ENCODE measurements around the gene TUSC2. TPM values are rescaled to one million over a fixed set of nuclear protein-coding genes. Genes with fewer than 3 reads are reported as not detected.
"Not testable (repeated sequence)": the region's sequence is repeated elsewhere in the genome, so short reads cannot be mapped to it uniquely, and the experiment has no call there.

TUSC2 gene
- total RNA-seq, 2 donors from 2014 or later: 16.2 to 16.8 TPM

GRCh38 chr3:50314816-50315215 lies 13.2 kb downstream of the TUSC2 start:
- H3K27ac Mint-ChIP-seq: no peak overlapping the region
- H3K27me3 Mint-ChIP-seq (ENCODE audit: low read depth): no peaks in the 10 kb centered on the region
- ATAC-seq (replicated peaks in 1 of 2) (no peak), DNase-seq (no peak)
- no peaks in the 10 kb centered on the region for H3K9me3 Mint-ChIP-seq
- no peak overlapping the region for H3K4me3 Mint-ChIP-seq
- peaks cover 30% of the 10 kb centered on the region for H3K4me1 Mint-ChIP-seq (ENCODE audit: low read depth)
- H3K36me3 Mint-ChIP-seq (ENCODE audit: insufficient read depth in 2 of 2): no peaks in the 10 kb centered on the region

DNA sequence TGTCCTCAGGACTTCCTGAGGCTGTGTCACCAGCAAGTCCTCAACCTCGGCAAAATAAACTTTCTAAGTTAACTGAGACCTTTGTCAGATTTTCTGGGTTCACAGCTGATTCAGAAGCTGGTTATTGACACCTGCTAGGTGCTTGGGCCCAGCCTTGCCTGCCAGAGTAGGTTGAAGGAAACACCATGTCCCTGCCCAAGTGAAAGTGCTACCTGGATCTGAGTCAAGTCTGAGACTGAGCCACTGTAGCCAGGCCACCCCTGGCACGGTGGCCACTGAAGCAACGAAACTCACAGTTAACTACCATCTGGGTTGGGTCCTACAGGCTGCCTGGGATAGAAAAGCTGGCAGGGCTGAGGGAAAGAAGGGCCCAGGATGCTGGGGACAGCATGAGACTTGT lies 13.7 kb downstream of the TUSC2 start:
- no peaks in the 10 kb centered on the region for H3K36me3 Mint-ChIP-seq (ENCODE audit: insufficient read depth in 2 of 2)
- H3K4me3 Mint-ChIP-seq: no peak overlapping the region
- H3K4me1 Mint-ChIP-seq (ENCODE audit: low read depth): peaks cover 26% of the 10 kb centered on the region
- no peak overlapping the region for H3K27ac Mint-ChIP-seq
- ATAC-seq (replicated peaks in 1 of 2): no peak
- no peak for DNase-seq
- H3K27me3 Mint-ChIP-seq (ENCODE audit: low read depth): no peaks in the 10 kb centered on the region
- H3K9me3 Mint-ChIP-seq: no peaks in the 10 kb centered on the region

- H3K36me3 Mint-ChIP-seq (ENCODE audit: insufficient read depth in 2 of 2); DNase-seq; ATAC-seq (replicated peaks in 1 of 2); H3K4me3 Mint-ChIP-seq; H3K27me3 Mint-ChIP-seq (ENCODE audit: low read depth); H3K27ac Mint-ChIP-seq; H3K9me3 Mint-ChIP-seq: not testable (repeated sequence)
- H3K4me1 Mint-ChIP-seq (ENCODE audit: low read depth): peaks cover 14% of the 10 kb centered on the region
These were observed 16.0 kb downstream of the TUSC2 start for GRCh38 chr3:50312041-50312440.

GRCh38 chr3:50304601-50305000 lies 23.4 kb downstream of the TUSC2 start:
- Mint-ChIP-seq H3K4me1 (ENCODE audit: low read depth) (peaks cover 25% of the 10 kb centered on the region), H3K36me3 (ENCODE audit: insufficient read depth in 2 of 2) (no peaks in the 10 kb centered on the region), H3K9me3 (no peaks in the 10 kb centered on the region), H3K27ac (no peak overlapping the region), H3K4me3 (no peak overlapping the region), H3K27me3 (ENCODE audit: low read depth) (no peaks in the 10 kb centered on the region)
- ATAC-seq (replicated peaks in 1 of 2) (peak; percentile 60 to 63), DNase-seq (no peak)

- Mint-ChIP-seq H3K4me1 (ENCODE audit: low read depth) (peaks cover 29% of the 10 kb centered on the region), H3K4me3 (no peak within 1 kb of the TSS), H3K27me3 (ENCODE audit: low read depth) (no peaks in the 10 kb centered on the region), H3K27ac (no peak within 1 kb of the TSS), H3K9me3 (no peaks in the 10 kb centered on the region), H3K36me3 (ENCODE audit: insufficient read depth in 2 of 2) (no peaks in the 10 kb centered on the region)
- DNase-seq (no peak), ATAC-seq (replicated peaks in 1 of 2) (no peak)
These were observed 24.8 kb downstream of the TUSC2 start, which contains the start of gene HYAL1 for GRCh38 chr3:50303013-50303815. HYAL1 (minus strand) TSS chr3:50303574; CDS start chr3:50302956, 618 bp downstream.

DNA sequence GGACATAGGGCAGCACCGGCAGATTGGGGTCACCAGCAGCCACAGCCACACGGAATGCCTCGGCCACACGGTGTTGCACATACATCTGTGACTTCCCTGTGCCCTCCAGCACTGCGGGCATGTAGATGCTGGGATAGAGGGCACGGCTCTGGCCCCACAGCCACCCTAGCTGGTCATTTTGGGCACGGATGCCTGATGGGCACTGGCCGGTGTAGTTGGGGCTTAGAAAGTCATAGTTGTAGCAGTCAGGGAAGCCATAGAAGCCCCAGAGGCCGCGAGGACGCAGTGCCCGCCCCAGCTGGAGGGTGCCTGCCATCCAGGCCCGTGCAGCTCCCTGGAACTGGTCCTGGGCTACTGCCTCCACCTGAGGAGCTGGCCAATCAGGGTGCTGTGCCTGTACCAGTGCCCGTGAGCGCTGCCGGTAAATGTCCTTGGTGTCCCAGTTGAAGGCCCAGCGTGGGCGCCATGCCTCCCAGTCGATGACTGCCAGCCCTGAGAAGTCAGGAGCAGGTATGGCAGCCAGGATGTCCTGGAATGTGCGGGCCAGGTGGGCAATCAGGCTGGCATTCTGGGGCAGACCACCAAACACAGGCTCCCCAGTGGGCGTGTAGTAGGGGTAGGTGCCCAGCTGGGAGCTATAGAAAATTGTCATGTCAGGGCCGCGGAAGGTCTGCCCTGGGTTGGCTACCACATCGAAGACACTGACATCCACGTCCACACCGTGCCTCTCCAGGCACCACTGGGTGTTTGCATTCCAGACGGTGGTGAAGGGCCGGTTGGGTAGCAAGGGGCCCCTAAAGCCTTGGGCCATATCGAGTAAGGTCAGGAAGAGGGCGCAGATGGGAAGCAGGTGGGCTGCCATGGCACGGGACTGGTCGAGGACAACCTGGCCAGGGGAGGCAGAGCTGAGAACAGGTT lies 25.7 kb downstream of the TUSC2 start:
- Mint-ChIP-seq H3K27ac (no peak overlapping the region), H3K9me3 (no peaks in the 10 kb centered on the region), H3K36me3 (ENCODE audit: insufficient read depth in 2 of 2) (no peaks in the 10 kb centered on the region), H3K4me1 (ENCODE audit: low read depth) (peaks cover 33% of the 10 kb centered on the region), H3K27me3 (ENCODE audit: low read depth) (no peaks in the 10 kb centered on the region), H3K4me3 (no peak overlapping the region)
- ATAC-seq (replicated peaks in 1 of 2) (no peak), DNase-seq (no peak)

- Mint-ChIP-seq H3K4me3 (peak overlapping the region; percentile 94 to 98), H3K9me3 (no peaks in the 10 kb centered on the region), H3K27me3 (ENCODE audit: low read depth) (no peaks in the 10 kb centered on the region), H3K36me3 (ENCODE audit: insufficient read depth in 2 of 2) (no peaks in the 10 kb centered on the region), H3K4me1 (ENCODE audit: low read depth) (peaks cover 33% of the 10 kb centered on the region), H3K27ac (no peak overlapping the region)
- no peak for DNase-seq
- no peak for ATAC-seq (replicated peaks in 1 of 2)
These were observed 27.3 kb downstream of the TUSC2 start for GRCh38 chr3:50300681-50301254.

GRCh38 chr3:50299929-50300680 lies 27.9 kb downstream of the TUSC2 start:
- ATAC-seq (replicated peaks in 1 of 2): peak in 1 of 2 donors; percentile 4
- no peak for DNase-seq
- Mint-ChIP-seq H3K27me3 (ENCODE audit: low read depth) (no peaks in the 10 kb centered on the region), H3K36me3 (ENCODE audit: insufficient read depth in 2 of 2) (no peaks in the 10 kb centered on the region), H3K4me3 (peak overlapping the region; percentile 94 to 98), H3K27ac (peak overlapping the region; percentile 82), H3K9me3 (no peaks in the 10 kb centered on the region), H3K4me1 (ENCODE audit: low read depth) (peaks cover 32% of the 10 kb centered on the region)

- H3K9me3 Mint-ChIP-seq: no peaks in the 10 kb centered on the region
- peaks cover 27% of the 10 kb centered on the region for H3K4me1 Mint-ChIP-seq (ENCODE audit: low read depth)
- DNase-seq (no peak), ATAC-seq (replicated peaks in 1 of 2) (no peak)
- no peaks in the 10 kb centered on the region for H3K36me3 Mint-ChIP-seq (ENCODE audit: insufficient read depth in 2 of 2)
- H3K27me3 Mint-ChIP-seq (ENCODE audit: low read depth): no peaks in the 10 kb centered on the region
- H3K27ac Mint-ChIP-seq: peak overlapping the region; percentile 82
- H3K4me3 Mint-ChIP-seq: peak overlapping the region; percentile 94 to 98
These were observed 28.4 kb downstream of the TUSC2 start for GRCh38 chr3:50299638-50299928.

DNA sequence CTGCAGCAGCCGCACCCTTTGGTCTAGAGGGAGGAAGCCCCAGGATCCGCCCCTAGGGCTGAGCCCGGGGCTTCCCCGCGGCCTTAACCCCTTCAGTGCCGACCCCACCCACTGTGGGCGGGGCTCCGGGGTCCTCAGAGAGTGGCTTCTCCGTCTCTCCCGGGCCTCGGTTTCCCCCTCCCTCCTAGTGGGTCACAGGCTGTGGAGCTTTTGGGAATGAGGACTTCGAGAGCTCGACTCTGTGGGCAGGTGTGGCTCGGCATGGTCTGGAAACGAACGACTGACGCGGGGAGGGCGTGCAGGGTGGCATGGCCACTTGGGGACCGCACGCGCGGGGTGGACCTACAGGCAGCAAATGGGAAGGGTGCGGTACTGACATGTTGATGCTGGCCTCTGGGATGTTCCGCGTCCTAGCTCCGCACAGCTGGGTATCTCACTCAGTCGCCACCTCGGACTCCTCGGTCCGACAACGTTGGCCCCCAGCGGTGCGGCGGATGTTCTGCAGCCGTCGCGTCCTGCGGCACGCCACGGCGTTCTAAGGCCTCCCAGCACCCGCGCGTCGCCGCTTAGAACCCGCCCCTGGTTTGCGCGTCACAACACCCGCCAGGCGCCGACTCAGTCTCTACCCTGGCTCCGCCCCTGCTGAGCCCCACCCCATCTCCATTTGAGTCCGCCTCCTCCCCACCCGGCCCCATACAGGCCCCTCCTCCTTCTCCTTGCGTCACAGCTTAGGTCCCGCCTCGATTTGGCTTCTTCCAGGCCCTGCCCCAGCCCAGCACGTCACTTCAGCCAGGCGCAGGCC lies 29.0 kb downstream of the TUSC2 start, which contains the start of the genes HYAL3 and NAA80:
Gene HYAL3 (minus strand): TSS at position 570 of the 802 bp plus-strand sequence. CDS start 3,803 bp downstream, outside the sequence.
Gene NAA80 (minus strand): TSS at position 570 of the 802 bp plus-strand sequence. CDS start 1,942 bp downstream, outside the sequence.
- no peaks in the 10 kb centered on the region for H3K9me3 Mint-ChIP-seq
- H3K36me3 Mint-ChIP-seq (ENCODE audit: insufficient read depth in 2 of 2): no peaks in the 10 kb centered on the region
- peak within 1 kb of the TSS; percentile 82 for H3K27ac Mint-ChIP-seq
- H3K4me3 Mint-ChIP-seq: peak within 1 kb of the TSS; percentile 94 to 98
- DNase-seq (peak; percentile 99 to 100), ATAC-seq (replicated peaks in 1 of 2) (peak; percentile 89 to 90)
- peaks cover 24% of the 10 kb centered on the region for H3K4me1 Mint-ChIP-seq (ENCODE audit: low read depth)
- H3K27me3 Mint-ChIP-seq (ENCODE audit: low read depth): no peaks in the 10 kb centered on the region

DNA sequence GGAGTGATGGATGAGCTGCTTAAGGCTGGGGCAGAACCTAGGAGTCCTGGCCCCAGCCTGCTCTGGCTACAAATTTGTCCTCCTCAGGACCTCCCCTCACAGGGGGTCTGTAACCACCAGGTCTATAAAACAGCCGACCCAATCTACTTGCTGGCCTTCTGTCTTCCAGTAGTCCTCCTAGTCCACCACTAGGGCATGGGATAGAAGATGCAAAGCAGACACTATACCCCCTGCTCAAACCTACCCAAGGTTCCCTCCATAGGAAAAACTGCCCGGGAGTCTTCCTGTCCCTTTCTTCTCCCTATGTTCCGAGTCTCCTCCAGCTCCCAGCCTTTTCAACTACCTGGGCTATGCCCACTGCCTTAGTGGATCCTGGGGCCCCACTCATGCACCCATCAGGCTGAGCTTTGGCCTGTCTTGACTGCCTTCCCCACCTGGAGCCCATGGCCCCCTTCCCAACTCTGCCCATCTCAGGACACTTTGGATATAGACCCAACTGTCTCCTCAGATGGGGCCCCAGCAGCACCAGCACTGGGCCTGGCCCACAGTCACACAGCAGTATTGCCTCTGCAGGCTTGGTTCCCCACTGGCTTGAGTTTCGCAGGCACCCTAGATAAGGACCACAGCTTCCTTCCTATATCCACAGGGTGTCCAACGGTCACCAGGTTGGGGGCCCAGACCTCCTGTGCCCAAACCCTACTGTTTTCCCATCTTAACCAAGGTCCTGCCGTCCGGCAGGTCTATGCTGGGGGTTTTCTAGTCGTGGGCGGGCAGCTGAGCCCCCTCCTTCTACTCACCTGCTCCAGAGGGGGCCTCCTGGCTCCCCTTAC lies 29.9 kb downstream of the TUSC2 start:
- DNase-seq: no peak
- Mint-ChIP-seq H3K9me3 (no peaks in the 10 kb centered on the region), H3K36me3 (ENCODE audit: insufficient read depth in 2 of 2) (no peaks in the 10 kb centered on the region), H3K4me1 (ENCODE audit: low read depth) (peaks cover 28% of the 10 kb centered on the region), H3K27me3 (ENCODE audit: low read depth) (no peaks in the 10 kb centered on the region), H3K27ac (peak overlapping the region; percentile 40), H3K4me3 (peak overlapping the region; percentile 94 to 98)
- no peak for ATAC-seq (replicated peaks in 1 of 2)

All from activated T-cell treated with anti-CD3 and anti-CD28 coated beads, Interleukin-2, amount 50 U/mL, for 72 hours (primary cell).